ENCODE data around the gene NCR3LG1. TPM values are rescaled to one million over a fixed set of nuclear protein-coding genes. Genes with fewer than 3 reads are reported as not detected.

The NCR3LG1 gene
- total RNA-seq, 4 donors from 2014 or later, result 0.29 to 4.6 (median 0.91) TPM

GRCh38 chr11:17369684-17370243 lies 18.2 kb downstream of the NCR3LG1 start:
- intact Hi-C loops (cut with DNase I; ENCODE audit: low total_unique reads), result no loop called here
- Histone ChIP-seq H3K27me3 (no peaks in the 10 kb centered on the region), H3K4me3 (no peak overlapping the region), H3K36me3 (no peaks in the 10 kb centered on the region), H3K9me3 (peaks cover 0 to 33% of the 10 kb centered on the region in 2 donors), H3K4me1 (no peaks in the 10 kb centered on the region), H3K27ac (no peak overlapping the region)
- DNase-seq, result no peak
- no peak for TF ChIP-seq CTCF (IDR thresholded peaks at IDR 0.05)
- TF ChIP-seq POLR2A (IDR thresholded peaks at IDR 0.05), result no peak

GRCh38 chr11:17371614-17372013 lies 20.0 kb downstream of the NCR3LG1 start:
- TF ChIP-seq POLR2A (IDR thresholded peaks at IDR 0.05) (no peak), CTCF (IDR thresholded peaks at IDR 0.05) (no peak)

GRCh38 chr11:17375547-17375946 lies 23.9 kb downstream of the NCR3LG1 start:
- no peaks in the 10 kb centered on the region for H3K4me1 ChIP-seq
- H3K9me3 ChIP-seq, result peaks cover 0 to 24% of the 10 kb centered on the region in 2 donors
- intact Hi-C loops (cut with DNase I; ENCODE audit: low total_unique reads), result no loop called here
- TF ChIP-seq POLR2A (IDR thresholded peaks at IDR 0.05) (no peak), CTCF (IDR thresholded peaks at IDR 0.05) (no peak)
- H3K4me3 ChIP-seq, result no peak overlapping the region
- no peaks in the 10 kb centered on the region for H3K27me3 ChIP-seq
- no peak for DNase-seq
- no peak overlapping the region for H3K27ac ChIP-seq
- H3K36me3 ChIP-seq, result no peaks in the 10 kb centered on the region

More at GRCh38 chr11:17371614-17372013, 20.0 kb downstream of the NCR3LG1 start:
- Histone ChIP-seq H3K36me3 (no peaks in the 10 kb centered on the region), H3K4me1 (no peaks in the 10 kb centered on the region), H3K27ac (no peak overlapping the region), H3K9me3 (peaks cover 0 to 33% of the 10 kb centered on the region in 2 donors), H3K27me3 (no peaks in the 10 kb centered on the region), H3K4me3 (no peak overlapping the region)
- no peak for DNase-seq
- intact Hi-C loops (cut with DNase I; ENCODE audit: low total_unique reads), result no loop called here

- Histone ChIP-seq H3K4me3 (no peak overlapping the region), H3K27ac (no peak overlapping the region), H3K27me3 (no peaks in the 10 kb centered on the region), H3K9me3 (peaks cover 0 to 14% of the 10 kb centered on the region in 2 donors), H3K36me3 (no peaks in the 10 kb centered on the region), H3K4me1 (no peaks in the 10 kb centered on the region)
- no peak for DNase-seq
- intact Hi-C loops (cut with DNase I; ENCODE audit: low total_unique reads), result no loop called here
- TF ChIP-seq CTCF (IDR thresholded peaks at IDR 0.05), result no peak
- no peak for TF ChIP-seq POLR2A (IDR thresholded peaks at IDR 0.05)
Observed at GRCh38 chr11:17376493-17376892, 24.9 kb downstream of the NCR3LG1 start.

- intact Hi-C loops (cut with DNase I; ENCODE audit: low total_unique reads), result no loop called here
- DNase-seq, result no peak
- H3K9me3 ChIP-seq, result no peaks in the 10 kb centered on the region
- H3K27ac ChIP-seq, result no peak overlapping the region
- no peak for TF ChIP-seq POLR2A (IDR thresholded peaks at IDR 0.05)
- no peak for TF ChIP-seq CTCF (IDR thresholded peaks at IDR 0.05)
- no peak overlapping the region for H3K4me3 ChIP-seq
- no peaks in the 10 kb centered on the region for H3K4me1 ChIP-seq
- H3K27me3 ChIP-seq, result no peaks in the 10 kb centered on the region
- no peaks in the 10 kb centered on the region for H3K36me3 ChIP-seq
Observed at GRCh38 chr11:17378655-17379054, 27.1 kb downstream of the NCR3LG1 start.

Measured in uterus (tissue), 4 donors.